Activated CD4-positive, alpha-beta T cell treated with anti-CD3 and anti-CD28 coated beads for 4 hours (primary cell): Measurements from ENCODE around the gene SLC17A3.

ENCODE experiments used
- DNase-seq, 2 donors: peaks; one replicate each; pipeline ENCODE4 v3.0.0-alpha.2; 2020

SLC17A3 gene

DNA sequence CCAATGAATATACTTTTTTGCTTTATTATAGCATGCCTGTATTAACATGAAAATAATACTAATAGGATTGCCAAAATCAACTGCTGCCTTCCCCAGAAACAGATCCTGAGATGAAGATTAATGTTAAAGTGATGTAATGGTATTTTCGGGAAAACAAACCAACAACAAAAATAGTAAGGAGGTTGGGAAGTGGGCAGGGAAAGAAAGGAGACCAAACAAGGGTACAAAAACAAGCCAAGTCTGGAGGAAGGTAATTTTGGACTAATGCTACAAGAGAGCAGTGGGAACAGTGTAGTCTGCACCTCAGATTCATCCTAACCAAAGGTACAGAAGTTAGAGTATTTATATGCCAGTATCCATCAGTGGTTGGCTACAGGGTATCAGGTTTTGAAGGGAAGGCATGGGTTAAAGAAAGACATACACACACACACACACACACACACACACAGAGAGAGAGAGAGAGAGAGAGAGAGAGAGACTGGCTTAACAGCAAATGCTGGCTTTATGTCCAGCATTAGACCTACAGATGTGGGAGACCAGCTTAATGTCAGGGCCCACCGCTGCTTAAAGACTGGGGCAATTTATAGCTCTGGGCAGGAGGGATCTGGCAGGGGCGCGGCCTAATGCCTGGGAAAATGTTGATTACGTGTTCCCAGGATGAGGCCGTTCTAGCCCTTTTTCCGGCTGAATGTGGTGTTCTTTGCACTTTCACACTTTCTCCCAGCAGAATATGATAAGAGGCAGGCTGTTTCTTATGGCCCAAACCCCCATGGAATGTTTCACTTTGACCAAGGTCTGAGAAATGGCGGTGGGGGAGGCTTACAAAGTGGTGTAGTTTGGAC is 38.4 kb downstream of the SLC17A3 start:
- DNase-seq, result no peak

DNA sequence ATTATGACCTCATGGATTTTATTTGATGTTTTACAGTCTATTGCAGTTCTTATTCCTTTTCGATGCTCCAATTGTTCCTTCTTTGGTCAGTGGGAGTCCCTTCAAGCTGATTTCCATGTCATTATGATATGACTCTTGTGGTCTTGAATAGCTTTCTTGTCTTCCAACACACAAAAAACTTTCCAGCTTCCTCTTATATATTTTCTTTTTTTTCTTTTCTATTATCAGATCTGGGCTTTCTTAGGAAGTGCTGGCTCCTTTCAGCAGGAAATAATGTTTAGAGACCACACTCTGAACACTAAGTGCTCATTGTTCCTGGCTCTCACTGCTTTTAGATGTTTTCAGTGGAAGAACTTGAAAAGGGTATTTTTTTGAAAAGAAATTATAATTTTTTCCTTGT is 39.1 kb downstream of the SLC17A3 start:
- DNase-seq, result no peak

GRCh38 chr6:25833136-25833535 is 40.9 kb downstream of the SLC17A3 start:
- no peak for DNase-seq

DNA sequence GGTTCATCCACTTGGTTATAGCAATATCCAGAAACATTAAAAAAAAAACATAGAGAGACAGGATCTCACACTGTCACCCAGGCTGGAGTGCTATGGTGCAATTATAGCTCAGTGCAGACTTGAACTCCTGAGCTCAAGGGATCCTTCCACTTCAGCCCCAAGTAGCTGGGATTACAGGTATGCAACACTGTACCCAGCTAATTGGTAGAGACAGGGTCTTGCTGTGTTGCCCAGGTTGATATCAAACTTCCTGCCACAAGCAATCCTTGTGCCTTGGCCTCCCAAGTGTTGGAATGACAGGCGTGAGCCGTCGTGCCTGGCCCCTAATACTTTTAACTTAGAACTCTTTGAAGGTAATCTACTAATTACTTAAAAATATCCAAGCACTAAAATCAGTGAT is 41.4 kb downstream of the SLC17A3 start:
- DNase-seq, result no peak

- no peak for DNase-seq
Measured at GRCh38 chr6:25832307-25832662, 41.8 kb downstream of the SLC17A3 start.

DNA sequence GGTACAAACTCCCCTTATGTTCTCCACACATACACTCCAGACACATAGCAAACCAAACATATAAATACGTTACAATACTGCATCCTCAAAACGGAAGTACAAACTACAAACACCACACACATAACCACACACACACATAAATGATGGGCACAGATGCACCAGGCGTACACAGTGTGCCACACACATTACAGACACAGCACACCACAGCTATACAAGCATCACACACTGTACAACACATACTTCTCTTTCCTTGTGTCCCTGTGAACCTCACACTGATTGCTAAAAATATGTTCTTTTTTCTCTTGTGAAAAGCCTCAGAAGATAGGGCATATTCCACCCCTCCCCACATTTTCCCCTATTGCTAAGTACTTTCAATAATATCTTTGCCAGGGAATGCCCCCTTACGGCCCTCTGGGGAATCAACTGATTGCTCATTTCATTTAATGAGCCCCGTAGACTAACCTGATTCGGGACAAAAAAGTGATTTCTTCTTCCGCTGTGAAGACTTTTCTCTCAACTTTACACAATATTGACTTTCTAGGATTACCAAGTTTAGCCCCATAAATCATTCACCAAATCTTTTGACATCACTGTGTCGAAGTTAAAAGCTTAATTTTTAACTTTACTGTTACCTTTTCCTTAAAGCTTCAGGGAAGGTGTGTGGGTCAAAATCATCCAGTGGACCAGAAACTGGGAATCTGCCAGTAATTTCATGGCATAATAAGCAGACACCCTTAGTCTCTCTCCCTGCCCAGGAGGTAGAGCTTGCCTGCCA is 42.3 kb downstream of the SLC17A3 start, which contains the start of gene SLC17A1:
TSS of gene SLC17A1 (minus strand) at position 521 of the 775 bp plus-strand sequence. CDS start 1,495 bp downstream, outside the sequence.
- no peak for DNase-seq

DNA sequence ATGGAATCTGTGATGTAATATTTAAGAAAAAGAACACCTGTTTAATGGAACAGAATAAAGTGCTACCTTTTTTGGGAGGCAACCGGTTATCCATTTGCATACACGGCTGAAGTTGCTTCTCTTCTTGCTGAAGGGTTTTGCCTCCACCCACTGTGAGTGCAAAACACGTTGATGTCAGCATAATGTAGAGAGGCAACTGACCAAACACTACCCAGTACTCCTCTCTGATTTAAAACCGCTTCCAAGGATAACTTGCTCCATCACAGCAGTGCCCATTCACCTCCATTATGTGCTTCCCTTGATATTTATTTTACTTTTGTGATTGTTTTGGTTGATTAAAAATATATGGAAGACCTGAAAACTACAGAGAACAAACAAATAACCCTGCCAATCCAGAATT is 43.6 kb downstream of the SLC17A3 start:
- no peak for DNase-seq

DNA sequence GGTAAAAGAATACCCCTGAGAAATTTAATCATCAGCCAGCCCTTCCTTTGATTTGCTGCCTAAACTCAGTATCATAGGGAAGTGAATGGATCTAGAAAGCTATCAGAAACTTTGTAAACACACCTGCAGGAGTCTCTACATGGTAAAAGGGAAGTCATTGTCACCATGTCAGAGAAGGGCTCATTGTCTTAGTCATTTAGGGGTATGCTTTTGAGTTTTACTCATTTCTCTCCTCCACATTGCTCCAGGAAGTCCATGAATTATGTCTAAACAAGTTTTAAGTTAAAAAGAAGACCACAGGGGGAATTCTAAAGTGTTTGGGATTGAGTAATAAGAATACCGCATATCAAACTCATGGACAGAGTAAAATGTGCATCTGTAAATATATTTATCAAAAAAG is 44.7 kb downstream of the SLC17A3 start:
- no peak for DNase-seq

- no peak for DNase-seq
Measured at GRCh38 chr6:25821341-25821740, 52.7 kb downstream of the SLC17A3 start.

- no peak for DNase-seq
Measured at GRCh38 chr6:25816252-25816651, 57.8 kb downstream of the SLC17A3 start.

DNA sequence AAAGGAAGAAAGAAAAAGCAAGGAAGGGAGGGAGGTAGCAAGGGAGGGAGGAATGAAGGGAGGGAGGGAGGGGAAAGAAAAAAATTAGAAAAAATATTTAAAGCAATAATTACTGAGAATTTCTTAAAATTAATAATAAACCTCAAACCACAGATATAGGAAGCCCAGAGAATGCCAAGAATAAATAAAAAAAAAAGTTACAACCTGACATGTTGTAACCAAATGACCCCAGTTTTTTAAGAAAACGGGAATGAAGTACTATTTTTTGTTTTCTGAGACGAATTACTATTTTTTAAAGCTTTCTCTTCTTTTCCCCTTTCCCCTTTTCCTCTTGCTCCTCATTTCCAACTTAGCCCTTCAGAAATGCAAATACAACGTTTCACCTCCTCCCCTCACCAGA is 58.8 kb downstream of the SLC17A3 start:
- no peak for DNase-seq

- DNase-seq, result no peak
Measured at GRCh38 chr6:25804804-25805203, 69.2 kb downstream of the SLC17A3 start.

GRCh38 chr6:25801436-25801835 is 72.6 kb downstream of the SLC17A3 start:
- DNase-seq, result no peak
